Endothelial cell of umbilical vein (primary cell): Measurements from ENCODE around the gene JAML.

Experiments
- CTCF ChIP-seq, 2 donors: IDR thresholded peaks; 1 replicate in 1 of 2; 2 replicates in 1 of 2; pipeline ENCODE4 v1.5.1; 2011; ENCODE audit warnings: low read length in 2 of 2, mild to moderate bottlenecking in 2 of 2, moderate library complexity in 2 of 2, control low read depth in 1 of 2, inconsistent platforms in 1 of 2, low read depth in 1 of 2; ENCODE audit not compliant: insufficient read depth in 1 of 2; ENCODE audit errors: extremely low read depth in 1 of 2
- POLR2A ChIP-seq: IDR thresholded peaks from 2 replicates; pipeline ENCODE4 v1.6.1; 2012; ENCODE audit warnings: low read depth, mild to moderate bottlenecking, control low read depth, low read length
- TF ChIP-seq, protein P1 (sequence below): IDR thresholded peaks from 2 replicates; pipeline ENCODE4 v1.6.1; 2011; ENCODE audit not compliant: insufficient read depth, insufficient read length

DNA sequence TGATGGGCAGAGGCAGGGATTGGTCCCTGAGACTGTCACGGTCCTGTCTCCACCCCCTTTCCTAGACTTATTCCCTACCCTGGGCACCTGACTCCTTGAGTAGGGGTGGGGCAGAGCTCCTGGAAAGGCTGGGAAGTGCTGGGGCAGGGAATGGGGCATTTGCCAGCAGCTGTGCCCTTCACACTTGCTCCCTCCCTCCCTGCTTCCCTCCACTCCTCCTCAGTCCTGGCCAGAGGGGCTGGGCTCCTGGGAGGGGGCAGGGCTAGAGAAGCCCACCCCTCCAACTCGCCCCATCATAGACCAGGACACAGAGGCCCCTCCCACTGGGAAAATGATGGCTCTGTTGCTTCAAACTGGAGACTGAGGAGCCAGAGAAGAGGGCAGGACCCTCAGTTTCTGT lies 59.9 kb downstream of the JAML start:
- TF ChIP-seq POLR2A: no peak
- TF ChIP-seq CTCF (IDR thresholded peaks at IDR 0.05; ENCODE audit: extremely low read depth in 1 of 2, insufficient read depth in 1 of 2, low read depth in 1 of 2, low read length in 2 of 2): no peak
- TF ChIP-seq, protein P1, sequence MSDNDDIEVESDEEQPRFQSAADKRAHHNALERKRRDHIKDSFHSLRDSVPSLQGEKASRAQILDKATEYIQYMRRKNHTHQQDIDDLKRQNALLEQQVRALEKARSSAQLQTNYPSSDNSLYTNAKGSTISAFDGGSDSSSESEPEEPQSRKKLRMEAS: no peak
